ENCODE measurements around the gene SOCS1.

SOCS1 gene

DNA sequence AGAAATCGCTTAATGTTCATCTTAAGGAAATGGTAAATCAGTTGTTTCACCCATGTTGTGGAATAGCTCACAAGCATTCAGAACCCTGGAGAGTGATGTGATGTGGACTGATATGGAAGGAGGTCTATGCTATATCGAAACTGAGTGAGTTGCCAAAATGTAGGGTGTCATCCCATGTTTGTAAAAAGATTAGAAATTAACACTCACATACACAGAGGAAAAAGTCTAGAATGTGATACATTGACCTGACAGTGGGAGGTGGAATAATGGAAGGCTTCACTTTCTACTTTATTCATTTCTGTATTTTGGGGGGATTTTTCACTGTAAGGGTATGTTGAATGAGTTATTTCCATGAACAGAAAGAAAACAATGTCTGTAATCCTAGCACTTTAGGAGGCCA lies 29.8 kb upstream of the SOCS1 start:
- Histone ChIP-seq H4K20me1 (ENCODE audit: insufficient read depth, low read length) (no peaks in the 10 kb centered on the region), H3K4me3 (ENCODE audit: low read length) (no peak overlapping the region), H3K4me1 (ENCODE audit: low read length) (no peaks in the 10 kb centered on the region), H3K9ac (ENCODE audit: low read length) (no peak overlapping the region), H3K9me2 (replicated peaks; ENCODE audit: insufficient read depth, low read length) (no peaks in the 10 kb centered on the region), H3F3A (ENCODE audit: insufficient read depth, low read length) (no peaks in the 10 kb centered on the region), H3K4me2 (ENCODE audit: low read depth, low read length) (no peak overlapping the region), H3K27me3 (replicated peaks; ENCODE audit: insufficient read depth, low read length) (0 out of 2 replicates have a peak, but pooled peaks cover 7% of the 10 kb centered on the region), H3K36me3 (replicated peaks; ENCODE audit: insufficient read depth, low read length) (no peaks in the 10 kb centered on the region), H3K79me2 (ENCODE audit: low read length) (no peaks in the 10 kb centered on the region), H3K27ac (ENCODE audit: low read length) (no peak overlapping the region), H3K9me3 (replicated peaks; ENCODE audit: insufficient read depth, low read length) (no peaks in the 10 kb centered on the region), H2AFZ (ENCODE audit: low read length) (no peak overlapping the region)
- TF ChIP-seq EZH2 (optimal IDR thresholded peaks at IDR 0.05; ENCODE audit: low read depth, low read length) (no peak), EZH2phosphoT487 (IDR thresholded peaks at IDR 0.05; ENCODE audit: low read length) (no peak), CTCF (IDR thresholded peaks at IDR 0.05; ENCODE audit: low read length) (no peak)
- no peak for DNase-seq

DNA sequence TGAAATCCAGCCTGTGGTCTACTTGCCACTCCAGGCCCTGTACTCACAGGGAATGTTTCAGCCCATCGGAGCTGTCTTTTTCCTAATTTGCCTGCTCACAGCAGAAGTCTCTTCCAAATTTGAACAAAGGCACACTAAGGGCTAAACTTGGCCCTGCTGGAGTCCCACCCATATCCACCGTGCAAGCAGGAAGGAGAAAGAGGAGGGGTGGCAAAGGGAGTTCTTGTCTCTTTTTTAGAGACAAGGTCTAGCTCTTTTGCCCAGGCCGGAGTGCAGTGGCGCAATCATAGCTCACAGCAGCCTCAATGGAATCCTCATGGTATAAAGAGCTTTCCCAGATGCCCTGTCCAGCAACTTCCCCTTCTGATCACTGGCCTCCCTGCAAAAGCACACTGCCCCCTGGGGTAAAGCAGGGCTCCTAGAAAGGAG lies 27.8 kb upstream of the SOCS1 start:
- Histone ChIP-seq H3F3A (ENCODE audit: insufficient read depth, low read length) (no peaks in the 10 kb centered on the region), H3K4me2 (ENCODE audit: low read depth, low read length) (no peak overlapping the region), H3K9me3 (replicated peaks; ENCODE audit: insufficient read depth, low read length) (no peaks in the 10 kb centered on the region), H3K4me1 (ENCODE audit: low read length) (0 out of 2 replicates have a peak, but pooled peaks cover 7% of the 10 kb centered on the region), H3K79me2 (ENCODE audit: low read length) (no peaks in the 10 kb centered on the region), H3K27me3 (replicated peaks; ENCODE audit: insufficient read depth, low read length) (0 out of 2 replicates have a peak, but pooled peaks cover 3% of the 10 kb centered on the region), H3K9me2 (replicated peaks; ENCODE audit: insufficient read depth, low read length) (no peaks in the 10 kb centered on the region), H3K9ac (ENCODE audit: low read length) (no peak overlapping the region), H3K4me3 (ENCODE audit: low read length) (no peak overlapping the region), H2AFZ (ENCODE audit: low read length) (no peak overlapping the region), H3K36me3 (replicated peaks; ENCODE audit: insufficient read depth, low read length) (no peaks in the 10 kb centered on the region), H3K27ac (ENCODE audit: low read length) (no peak overlapping the region), H4K20me1 (ENCODE audit: insufficient read depth, low read length) (no peaks in the 10 kb centered on the region)
- DNase-seq, result no peak
- TF ChIP-seq EZH2phosphoT487 (IDR thresholded peaks at IDR 0.05; ENCODE audit: low read length) (no peak), CTCF (IDR thresholded peaks at IDR 0.05; ENCODE audit: low read length) (no peak), EZH2 (optimal IDR thresholded peaks at IDR 0.05; ENCODE audit: low read depth, low read length) (no peak)

DNA sequence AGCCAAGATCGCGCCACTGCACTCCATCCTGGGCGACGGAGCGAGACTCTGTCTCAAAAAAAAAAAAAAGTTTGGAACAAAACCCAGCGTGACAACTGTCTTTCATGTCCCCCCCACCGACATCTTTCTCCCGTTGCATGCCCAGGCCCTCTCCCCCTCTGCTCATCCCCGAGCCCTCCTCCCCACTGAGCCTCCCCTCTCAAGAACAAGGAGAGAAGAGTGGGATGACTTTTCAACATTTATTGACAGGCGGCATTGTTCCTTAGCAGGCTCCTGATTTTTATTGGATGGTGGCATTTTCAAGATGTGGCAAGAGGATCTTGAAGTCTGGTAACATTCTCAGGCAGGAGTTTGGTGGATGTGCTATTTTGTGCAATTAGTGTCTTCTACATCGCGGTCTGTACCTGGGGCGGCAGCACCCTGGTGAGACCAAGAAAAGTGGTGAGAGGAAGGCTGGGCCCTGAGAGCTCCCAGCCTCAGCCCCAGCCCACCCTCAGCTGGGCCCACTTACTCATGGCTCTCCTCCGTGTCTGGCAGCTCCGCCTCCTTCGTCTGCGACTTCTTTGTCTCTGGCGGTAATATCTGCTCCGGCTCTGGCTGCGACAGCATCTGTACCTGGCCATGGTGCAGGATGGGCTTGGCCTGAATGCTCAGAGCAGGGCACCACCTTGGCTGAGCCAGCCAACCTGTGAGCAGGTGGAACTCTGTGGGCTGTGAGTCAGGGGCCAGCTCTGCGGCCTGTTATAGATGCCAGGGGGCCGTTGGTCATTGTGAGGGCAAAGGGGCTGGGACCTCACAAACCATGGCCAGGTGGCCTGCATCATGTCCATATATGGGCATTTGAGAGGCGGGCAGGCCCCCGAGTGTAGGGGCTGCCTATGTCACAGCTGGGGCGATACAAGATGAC lies 24.9 kb upstream of the SOCS1 start, which contains the start of gene PRM1:
Gene PRM1, minus strand, starts transcription at position 715 of the 907 bp plus-strand sequence. Its CDS starts 92 bp downstream, at position 623.
- no peak within 1 kb of the TSS for H3K9ac ChIP-seq (ENCODE audit: low read length)
- H3K4me2 ChIP-seq (ENCODE audit: low read depth, low read length), result no peak within 1 kb of the TSS
- H3K27me3 ChIP-seq (replicated peaks; ENCODE audit: insufficient read depth, low read length), result no peaks in the 10 kb centered on the region

More for the DNA sequence above, 24.9 kb upstream of the SOCS1 start, which contains the start of gene PRM1:
- H2AFZ ChIP-seq (ENCODE audit: low read length), result no peak within 1 kb of the TSS
- H3K36me3 ChIP-seq (replicated peaks; ENCODE audit: insufficient read depth, low read length), result no peaks in the 10 kb centered on the region
- DNase-seq, result no peak
- H3K27ac ChIP-seq (ENCODE audit: low read length), result no peak within 1 kb of the TSS
- 0 out of 2 replicates have a peak, but pooled peaks cover 7% of the 10 kb centered on the region for H3K4me1 ChIP-seq (ENCODE audit: low read length)
- H4K20me1 ChIP-seq (ENCODE audit: insufficient read depth, low read length), result no peaks in the 10 kb centered on the region
- H3K79me2 ChIP-seq (ENCODE audit: low read length), result no peaks in the 10 kb centered on the region
- TF ChIP-seq EZH2 (optimal IDR thresholded peaks at IDR 0.05; ENCODE audit: low read depth, low read length) (no peak), CTCF (IDR thresholded peaks at IDR 0.05; ENCODE audit: low read length) (no peak), EZH2phosphoT487 (IDR thresholded peaks at IDR 0.05; ENCODE audit: low read length) (no peak)
- no peaks in the 10 kb centered on the region for H3K9me2 ChIP-seq (replicated peaks; ENCODE audit: insufficient read depth, low read length)
- H3F3A ChIP-seq (ENCODE audit: insufficient read depth, low read length), result no peaks in the 10 kb centered on the region
- no peaks in the 10 kb centered on the region for H3K9me3 ChIP-seq (replicated peaks; ENCODE audit: insufficient read depth, low read length)
- H3K4me3 ChIP-seq (ENCODE audit: low read length), result no peak within 1 kb of the TSS

All from MM.1S (cell line).